T-helper 17 cell (primary cell): ENCODE measurements around the gene ARSB. TPM values are rescaled to one million over a fixed set of nuclear protein-coding genes. Genes with fewer than 3 reads are reported as not detected.
"Not testable (repeated sequence)": the region's sequence is repeated elsewhere in the genome, so short reads cannot be mapped to it uniquely, and the experiment has no call there.

Experiments used
- ATAC-seq: fragments of 150-1000 bp; cut with Tn5 transposase; 2 replicates; pipeline ENCODE4 v1.10.0; 2021; ENCODE audit warnings: mild to moderate bottlenecking, moderate library complexity
- DNase-seq, 3 donors: peaks; one replicate each; pipeline versions ENCODE4 v3.0.0 to v3.0.0-alpha.2; 2020 to 2021
- H3K9me3 ChIP-seq: one replicate; pipeline ENCODE4 v1.7.0; 2013; ENCODE audit warnings: low read length, mild to moderate bottlenecking; ENCODE audit not compliant: control insufficient read depth, poor library complexity, severe bottlenecking
- H3K27ac Mint-ChIP-seq: one replicate; pipeline ENCODE4 v1.8.0; 2022; ENCODE audit warnings: mild to moderate bottlenecking, moderate library complexity, mixed read lengths
- H3K27me3 Mint-ChIP-seq: one replicate; pipeline ENCODE4 v1.8.0; 2022; ENCODE audit warnings: mixed read lengths
- H3K36me3 Mint-ChIP-seq: one replicate; pipeline ENCODE4 v1.8.0; 2022; ENCODE audit warnings: low read depth, mixed read lengths
- H3K4me1 Mint-ChIP-seq: one replicate; pipeline ENCODE4 v1.8.0; 2022; ENCODE audit warnings: mild to moderate bottlenecking, mixed read lengths
- H3K4me3 Mint-ChIP-seq: one replicate; pipeline ENCODE4 v1.8.0; 2022; ENCODE audit warnings: mild to moderate bottlenecking, moderate library complexity, mixed read lengths
- total RNA-seq, 4 donors: library from RNA in 2 of 4; stranded (reverse) in 2 of 4; gene quantifications; one replicate each; pipeline ENCODE4 v1.2.3 and lab custom pipeline; 2022 to 2026

Gene ARSB
- total RNA-seq, 2 donors from 2014 or later = 8.3 to 8.6 TPM

DNA sequence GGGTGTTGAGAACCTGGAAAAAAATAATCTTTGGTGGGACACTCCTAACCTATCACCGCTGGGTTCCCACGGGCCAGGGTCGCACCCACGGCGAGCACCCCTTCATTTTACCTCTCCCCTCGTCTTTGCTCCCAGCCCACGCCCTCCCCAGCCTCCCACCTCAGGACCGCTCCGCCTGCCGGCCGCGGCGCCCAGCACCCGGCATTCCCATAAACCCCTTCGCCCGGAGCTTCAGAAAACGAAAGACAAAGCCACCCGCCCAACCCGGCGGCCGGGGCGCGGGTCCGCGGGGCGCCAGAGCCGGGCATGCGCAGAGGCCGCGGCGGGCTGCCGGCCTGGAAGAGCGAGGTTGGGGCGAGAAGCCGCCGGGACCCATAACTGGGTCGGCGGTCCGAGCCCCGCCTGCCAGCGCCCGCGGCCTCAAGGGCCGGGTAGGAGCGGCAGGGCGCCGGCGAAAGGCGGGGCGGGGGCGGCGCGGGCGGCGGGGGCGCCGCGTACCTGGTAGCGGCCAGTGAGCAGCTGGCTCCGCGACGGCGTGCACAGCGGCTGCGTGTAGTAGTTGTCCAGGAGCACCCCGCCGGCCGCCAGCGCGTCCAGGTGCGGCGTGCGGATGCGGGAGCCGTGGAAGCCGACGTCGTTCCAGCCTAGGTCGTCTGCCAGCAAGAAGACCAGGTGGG lies 533 bp downstream of the ARSB start:
- H3K4me3 Mint-ChIP-seq = peak overlapping the region; percentile 95
- peak; percentile 77 for ATAC-seq
- H3K27me3 Mint-ChIP-seq = no peaks in the 10 kb centered on the region
- H3K36me3 Mint-ChIP-seq = no peaks in the 10 kb centered on the region
- H3K9me3 ChIP-seq = no peaks in the 10 kb centered on the region
- H3K4me1 Mint-ChIP-seq = peaks cover 23% of the 10 kb centered on the region
- peak; percentile 61 to 74 (median 68) for DNase-seq
- peak overlapping the region; percentile 87 for H3K27ac Mint-ChIP-seq

DNA sequence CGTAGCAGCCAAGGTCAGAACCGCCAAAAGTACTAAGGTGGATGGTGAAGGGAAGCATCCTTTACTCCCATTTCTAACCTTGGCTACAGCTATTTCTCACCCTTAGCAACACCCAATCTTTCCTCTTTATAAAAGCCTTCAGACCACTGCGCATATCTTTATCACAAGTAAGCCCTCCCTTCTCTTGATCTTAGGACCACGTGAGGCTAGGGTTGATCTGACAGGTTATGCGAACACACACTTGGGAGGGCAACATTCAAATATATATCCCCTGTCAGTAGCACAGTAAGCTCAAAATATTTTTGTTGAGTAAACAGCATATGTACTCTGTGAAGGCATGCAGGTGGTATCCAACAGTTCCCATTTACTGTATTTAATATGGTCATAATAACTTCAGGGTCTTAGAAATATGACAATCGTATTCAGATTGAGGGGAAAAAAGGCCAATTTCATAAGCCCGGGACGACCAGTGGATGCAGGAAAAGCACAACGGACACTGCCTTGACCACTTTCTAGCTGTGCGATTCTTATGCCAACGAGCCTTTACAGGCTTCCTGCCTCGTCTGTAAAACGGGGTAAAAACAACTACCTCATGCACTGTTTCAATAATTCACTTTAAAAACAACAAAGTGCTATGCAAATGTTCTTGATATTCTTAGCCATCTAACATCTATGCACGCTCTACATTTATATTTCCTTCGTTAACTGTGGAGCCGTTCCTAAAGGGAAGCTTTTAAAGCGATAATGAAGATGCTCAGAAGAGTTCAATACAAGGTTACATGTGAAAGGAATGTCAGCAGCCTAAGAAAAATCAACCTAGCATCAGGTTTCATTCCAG lies 1.3 kb downstream of the ARSB start:
- Mint-ChIP-seq H3K4me1 (peaks cover 24% of the 10 kb centered on the region), H3K4me3 (peak overlapping the region; percentile 95), H3K27ac (peak overlapping the region; percentile 87), H3K36me3 (no peaks in the 10 kb centered on the region), H3K27me3 (no peaks in the 10 kb centered on the region)
- H3K9me3 ChIP-seq = no peaks in the 10 kb centered on the region
- DNase-seq (no peak), ATAC-seq (peak; percentile 2)

DNA sequence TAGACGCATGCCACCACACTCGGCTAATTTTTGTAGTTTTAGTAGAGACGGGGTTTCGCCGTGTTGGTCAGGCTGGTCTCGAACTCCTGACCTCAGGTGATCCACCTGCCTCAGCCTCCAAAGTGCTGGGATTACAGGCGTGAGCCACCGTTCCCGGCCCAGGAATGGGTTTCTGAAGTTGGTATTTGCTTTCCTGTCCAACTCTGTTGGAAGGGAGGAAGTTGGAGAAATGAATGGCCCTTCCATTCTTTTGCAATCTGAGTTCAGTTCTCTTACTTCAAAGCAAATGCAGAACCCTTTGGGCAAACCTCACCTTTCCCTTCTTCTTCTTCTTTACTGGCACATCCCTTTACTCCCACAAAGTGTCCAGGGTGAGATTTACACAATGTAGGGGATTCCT lies 1.9 kb downstream of the ARSB start:
- peak overlapping the region; percentile 95 for H3K4me3 Mint-ChIP-seq
- not testable (repeated sequence) for DNase-seq, ATAC-seq, H3K9me3 ChIP-seq, H3K36me3 Mint-ChIP-seq, H3K27me3 Mint-ChIP-seq
- H3K27ac Mint-ChIP-seq = peak overlapping the region; percentile 87
- H3K4me1 Mint-ChIP-seq = peaks cover 24% of the 10 kb centered on the region

DNA sequence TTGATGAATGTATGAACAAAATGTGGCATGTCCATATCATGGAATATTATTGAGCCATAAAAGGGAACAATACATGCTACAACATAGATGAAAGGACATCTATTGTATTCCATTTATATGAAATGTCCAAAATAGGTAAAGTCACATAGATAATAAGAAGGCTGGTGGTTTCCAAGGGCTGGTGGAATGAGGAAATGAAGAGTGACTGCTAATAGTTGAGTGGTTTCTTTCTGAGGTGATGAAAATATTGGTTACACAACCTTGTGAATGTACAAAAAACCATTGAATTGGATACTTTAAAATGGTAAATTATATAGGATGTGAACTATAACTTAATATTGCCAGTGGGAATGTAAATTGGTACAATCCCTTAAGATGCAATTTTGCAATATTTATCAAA lies 5.2 kb downstream of the ARSB start:
- H3K9me3 ChIP-seq = no peaks in the 10 kb centered on the region
- Mint-ChIP-seq H3K36me3 (no peaks in the 10 kb centered on the region), H3K4me3 (no peak overlapping the region), H3K4me1 (peaks cover 27% of the 10 kb centered on the region), H3K27me3 (no peaks in the 10 kb centered on the region), H3K27ac (no peak overlapping the region)
- no peak for ATAC-seq
- no peak for DNase-seq

DNA sequence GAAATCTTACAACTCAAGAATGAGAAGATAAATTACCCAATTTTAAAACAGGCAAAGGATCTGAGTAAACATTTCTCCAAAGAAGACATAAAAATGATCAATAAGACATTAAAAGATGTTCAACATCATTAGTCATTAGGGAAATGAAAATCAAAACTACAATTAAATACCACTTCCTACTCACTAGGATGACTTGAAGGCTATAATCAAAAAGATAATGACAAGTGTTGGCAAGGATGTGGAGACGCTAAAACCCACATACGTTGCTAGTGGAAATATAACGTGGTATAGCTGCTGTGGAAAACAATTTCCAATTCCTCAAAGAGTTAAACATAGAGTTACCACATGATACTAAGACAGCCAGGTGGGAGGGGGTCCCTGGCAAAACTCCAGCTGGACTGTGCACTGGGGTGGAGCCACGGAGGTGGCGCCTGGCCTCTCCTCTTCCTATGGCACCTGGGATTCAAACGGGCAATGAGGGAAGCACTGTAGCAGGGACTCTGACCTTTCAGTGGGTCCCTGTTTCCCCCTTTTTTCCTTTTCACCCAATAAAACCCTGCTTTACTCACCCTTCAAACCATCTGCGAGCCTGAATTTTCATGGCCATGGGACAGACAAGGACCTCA lies 5.9 kb downstream of the ARSB start:
- no peak overlapping the region for H3K4me3 Mint-ChIP-seq
- no peak overlapping the region for H3K27ac Mint-ChIP-seq
- peaks cover 28% of the 10 kb centered on the region for H3K4me1 Mint-ChIP-seq
- ATAC-seq (no peak), DNase-seq (no peak)
- no peaks in the 10 kb centered on the region for H3K27me3 Mint-ChIP-seq
- H3K36me3 Mint-ChIP-seq = no peaks in the 10 kb centered on the region
- H3K9me3 ChIP-seq = no peaks in the 10 kb centered on the region

DNA sequence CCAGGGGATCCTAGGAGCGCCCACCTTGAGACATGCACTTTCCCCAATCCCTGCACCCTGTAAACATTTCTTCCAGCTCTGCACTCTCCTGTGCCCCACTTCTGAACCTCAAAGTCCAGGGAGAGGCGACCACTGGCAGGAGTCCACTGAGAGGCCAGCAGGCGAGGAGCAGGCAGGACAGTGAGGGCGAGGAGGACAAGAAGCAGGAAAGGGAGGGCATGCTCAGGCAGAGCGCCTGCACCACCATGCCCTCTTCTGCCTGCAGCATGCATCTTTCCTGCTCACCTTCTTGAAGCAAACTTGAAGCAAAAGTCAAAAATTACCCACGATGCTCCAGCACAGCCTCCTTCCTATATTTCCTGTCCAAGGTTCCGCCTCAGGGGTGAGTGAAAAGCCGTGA lies 10.1 kb downstream of the ARSB start:
- Mint-ChIP-seq H3K27ac (no peak overlapping the region), H3K4me1 (peaks cover 18% of the 10 kb centered on the region), H3K4me3 (no peak overlapping the region), H3K27me3 (no peaks in the 10 kb centered on the region), H3K36me3 (no peaks in the 10 kb centered on the region)
- DNase-seq (no peak), ATAC-seq (no peak)
- no peaks in the 10 kb centered on the region for H3K9me3 ChIP-seq

DNA sequence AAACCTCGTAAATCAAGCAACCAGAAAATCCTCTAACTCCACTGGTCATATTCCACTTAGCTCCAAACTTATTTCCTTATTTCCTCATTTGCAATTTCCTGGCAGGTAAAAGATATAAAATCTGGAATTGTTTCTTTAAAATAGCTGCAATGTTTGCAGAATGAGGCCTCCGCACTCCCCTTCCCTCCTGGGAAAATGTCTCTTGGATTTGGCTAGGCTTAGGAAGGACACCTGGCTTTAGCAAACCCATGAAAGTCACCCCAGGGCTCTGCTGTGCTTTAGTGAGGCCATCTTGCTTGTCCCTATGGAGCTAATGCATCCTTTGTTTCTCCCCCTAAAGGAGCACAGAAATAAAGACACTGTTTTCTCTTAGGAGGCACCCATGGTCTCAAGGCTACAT lies 10.5 kb downstream of the ARSB start:
- Mint-ChIP-seq H3K4me1 (peaks cover 15% of the 10 kb centered on the region), H3K4me3 (no peak overlapping the region), H3K27me3 (no peaks in the 10 kb centered on the region), H3K27ac (no peak overlapping the region), H3K36me3 (no peaks in the 10 kb centered on the region)
- no peaks in the 10 kb centered on the region for H3K9me3 ChIP-seq
- no peak for ATAC-seq
- DNase-seq = no peak

DNA sequence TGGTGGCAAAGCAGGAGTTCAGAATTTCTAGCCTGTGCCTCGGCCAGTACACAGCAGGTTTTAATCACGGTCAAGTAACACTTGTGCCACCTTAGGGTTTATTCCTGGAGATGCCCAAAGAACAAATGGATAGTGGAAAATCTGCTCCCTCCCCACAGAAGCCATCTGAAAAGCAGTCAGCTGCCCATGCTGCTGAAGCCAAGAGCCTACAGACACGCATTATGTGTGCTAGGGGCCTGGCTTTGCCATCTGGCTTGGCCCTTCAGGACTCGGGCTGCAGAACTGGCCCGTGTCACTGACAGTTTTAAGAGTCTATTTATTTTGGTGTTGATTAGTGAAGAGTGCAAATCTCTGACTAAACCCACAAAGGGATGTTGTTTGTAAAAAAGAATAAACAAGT lies 11.1 kb downstream of the ARSB start:
- H3K4me3 Mint-ChIP-seq = no peak overlapping the region
- no peak overlapping the region for H3K27ac Mint-ChIP-seq
- H3K27me3 Mint-ChIP-seq = no peaks in the 10 kb centered on the region
- ATAC-seq (no peak), DNase-seq (no peak)
- no peaks in the 10 kb centered on the region for H3K9me3 ChIP-seq
- H3K4me1 Mint-ChIP-seq = peaks cover 14% of the 10 kb centered on the region
- H3K36me3 Mint-ChIP-seq = no peaks in the 10 kb centered on the region

DNA sequence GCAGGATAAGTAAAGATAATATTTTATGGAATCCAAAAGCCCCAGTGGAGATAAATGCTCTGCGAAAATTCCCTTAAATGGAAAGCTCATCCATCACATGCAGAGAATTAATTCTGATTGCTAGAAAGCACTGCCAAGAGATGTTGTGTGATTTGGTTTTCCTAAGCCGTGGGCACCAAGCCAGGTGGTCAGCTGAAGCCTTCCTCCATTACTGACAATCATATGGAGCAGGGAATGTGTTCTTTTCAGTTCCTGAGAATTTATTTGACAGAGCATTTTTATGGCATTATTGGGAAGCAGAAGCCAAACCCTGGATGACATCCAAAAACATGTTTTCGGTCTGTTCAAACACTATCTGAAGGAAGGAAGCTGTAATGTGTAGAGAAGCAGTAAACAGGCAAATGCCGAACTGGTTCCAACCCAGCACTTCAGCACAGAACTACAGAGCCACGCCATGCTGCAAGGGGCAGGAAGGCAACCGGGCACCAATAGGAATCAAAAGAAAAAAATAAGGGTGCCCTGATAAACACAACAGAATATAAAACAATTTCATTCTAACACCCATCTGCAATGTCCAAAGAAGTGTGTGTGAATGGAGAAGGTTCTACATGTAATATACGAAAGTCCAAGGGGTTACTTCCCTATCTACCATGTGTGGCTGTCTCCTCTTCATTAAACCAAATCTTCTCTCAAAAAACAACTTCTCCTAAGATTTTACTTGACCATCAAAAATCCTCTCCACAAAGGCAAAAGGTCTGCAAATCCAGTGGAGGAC lies 12.3 kb downstream of the ARSB start:
- Mint-ChIP-seq H3K27me3 (no peaks in the 10 kb centered on the region), H3K4me3 (no peak overlapping the region), H3K4me1 (peaks cover 14% of the 10 kb centered on the region), H3K27ac (peak overlapping the region; percentile 34), H3K36me3 (no peaks in the 10 kb centered on the region)
- ATAC-seq (no peak), DNase-seq (no peak)
- H3K9me3 ChIP-seq = no peaks in the 10 kb centered on the region

DNA sequence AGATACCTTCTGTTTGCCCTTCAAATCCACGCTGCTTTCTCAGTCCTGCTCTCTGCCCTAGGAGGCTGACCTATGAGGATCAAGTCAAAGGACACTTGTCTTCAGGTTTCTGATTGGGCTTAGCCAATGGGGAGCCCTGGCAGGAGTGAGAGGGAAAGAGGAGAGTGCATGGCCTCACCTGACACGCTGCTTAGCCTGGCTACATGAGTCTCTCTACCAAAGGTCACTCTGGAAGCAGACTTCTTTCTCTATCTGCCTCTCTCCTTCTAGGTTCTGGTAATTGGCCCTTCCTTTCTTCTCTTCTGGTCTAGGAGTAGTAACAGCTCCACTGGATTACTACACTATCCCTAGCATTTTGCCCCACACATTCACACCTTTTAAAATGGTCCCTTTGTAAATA lies 13.1 kb downstream of the ARSB start:
- ATAC-seq (no peak), DNase-seq (no peak)
- H3K36me3 Mint-ChIP-seq = no peaks in the 10 kb centered on the region
- no peaks in the 10 kb centered on the region for H3K9me3 ChIP-seq
- peak overlapping the region; percentile 34 for H3K27ac Mint-ChIP-seq
- no peaks in the 10 kb centered on the region for H3K27me3 Mint-ChIP-seq
- peaks cover 10% of the 10 kb centered on the region for H3K4me1 Mint-ChIP-seq
- H3K4me3 Mint-ChIP-seq = no peak overlapping the region

DNA sequence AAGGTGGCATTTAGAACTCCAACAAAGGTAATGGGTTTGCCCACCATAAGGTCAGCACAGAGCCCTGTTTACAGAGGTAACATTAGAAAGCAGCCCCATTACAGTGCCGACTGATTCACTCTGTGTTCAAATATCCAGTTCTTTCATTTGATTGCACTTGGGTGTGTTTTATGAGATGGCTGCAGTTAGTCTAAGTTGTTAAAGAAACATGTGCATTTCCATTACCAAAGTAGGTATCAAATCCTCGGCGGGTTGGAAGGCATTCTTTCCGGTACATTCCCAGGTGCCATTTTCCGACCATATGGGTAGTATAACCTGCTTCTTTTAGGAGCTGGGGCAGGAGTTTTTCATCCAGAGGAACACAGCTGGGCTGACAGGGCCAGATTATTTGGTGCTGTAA lies 16.3 kb downstream of the ARSB start:
- Mint-ChIP-seq H3K4me1 (peaks cover 2% of the 10 kb centered on the region), H3K36me3 (peaks cover 3% of the 10 kb centered on the region), H3K27me3 (no peaks in the 10 kb centered on the region), H3K4me3 (no peak overlapping the region), H3K27ac (no peak overlapping the region)
- DNase-seq (no peak), ATAC-seq (no peak)
- no peaks in the 10 kb centered on the region for H3K9me3 ChIP-seq

DNA sequence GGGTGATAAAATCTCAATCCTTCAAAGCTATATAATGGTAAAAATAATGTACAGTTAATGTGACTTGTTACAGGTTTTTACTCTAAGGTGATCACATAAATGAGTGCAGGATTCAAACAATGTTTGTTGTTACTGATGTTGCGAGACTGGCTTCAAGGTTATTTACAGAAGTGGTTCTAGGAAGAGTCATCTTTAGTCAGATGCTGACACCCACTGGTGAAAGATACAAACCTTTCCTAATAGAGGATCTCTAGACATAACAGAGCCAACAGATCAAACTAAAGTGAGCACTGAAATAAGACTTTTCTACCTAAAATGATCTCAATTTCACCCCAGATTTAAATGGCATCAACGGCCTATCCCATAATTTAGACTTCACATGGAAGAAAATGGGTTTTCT lies 20.2 kb downstream of the ARSB start:
- no peaks in the 10 kb centered on the region for H3K9me3 ChIP-seq
- Mint-ChIP-seq H3K36me3 (peaks cover 5% of the 10 kb centered on the region), H3K4me1 (peaks cover 3% of the 10 kb centered on the region), H3K4me3 (no peak overlapping the region), H3K27me3 (no peaks in the 10 kb centered on the region), H3K27ac (no peak overlapping the region)
- ATAC-seq (no peak), DNase-seq (no peak)

DNA sequence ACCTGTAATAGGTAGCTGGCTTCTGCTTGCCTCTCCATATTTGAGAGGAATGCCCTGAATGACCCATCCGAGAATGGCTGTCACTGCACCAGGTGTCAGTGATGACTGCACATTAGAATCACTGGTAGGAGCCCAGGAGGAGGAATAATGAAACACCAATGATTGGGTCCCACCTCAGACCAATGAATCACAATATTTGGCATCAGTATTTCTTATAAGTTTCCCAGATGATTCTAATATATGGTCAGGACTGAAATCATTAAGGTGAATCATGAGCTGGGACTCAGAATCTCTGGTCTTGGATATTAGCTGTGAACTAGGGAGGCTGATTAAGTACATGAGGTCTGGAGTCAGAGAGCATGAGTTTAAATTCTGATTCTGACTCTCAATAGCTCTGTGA lies 23.4 kb downstream of the ARSB start:
- Mint-ChIP-seq H3K27ac (no peak overlapping the region), H3K36me3 (peaks cover 7% of the 10 kb centered on the region), H3K27me3 (no peaks in the 10 kb centered on the region), H3K4me3 (no peak overlapping the region), H3K4me1 (peaks cover 3% of the 10 kb centered on the region)
- no peak for ATAC-seq
- no peak for DNase-seq
- no peaks in the 10 kb centered on the region for H3K9me3 ChIP-seq
